Bronchial epithelial cell (primary cell): ENCODE data around the gene HBG1. TPM values are rescaled to one million over a fixed set of nuclear protein-coding genes. Genes with fewer than 3 reads are reported as not detected.
"Not testable (repeated sequence)": the region's sequence is repeated elsewhere in the genome, so short reads cannot be mapped to it uniquely, and the experiment has no call there.

ENCODE experiments used
- DNase-seq: peaks from one replicate; pipeline ENCODE4 v3.0.0-alpha.2; 2010; ENCODE audit warnings: low read depth
- FAIRE-seq: peaks from 2 replicates; lab custom pipeline; 2011; peaks lifted over from hg19 to GRCh38; lab: Jason Lieb, UNC
- H3K27me3 ChIP-seq: 2 replicates; pipeline ENCODE4 v1.5.1; 2011; ENCODE audit warnings: low read length; ENCODE audit not compliant: control insufficient read depth, insufficient read depth
- H3K36me3 ChIP-seq: 2 replicates; pipeline ENCODE4 v1.5.1; 2011; ENCODE audit warnings: low read length; ENCODE audit not compliant: control insufficient read depth, insufficient read depth
- H3K4me3 ChIP-seq: 2 replicates; pipeline ENCODE4 v1.5.1; 2011; ENCODE audit warnings: mild to moderate bottlenecking, low read depth, low read length, control low read depth
- CTCF ChIP-seq: IDR thresholded peaks from 2 replicates; pipeline ENCODE4 v1.5.1; 2011; ENCODE audit warnings: mild to moderate bottlenecking, moderate library complexity, low read length, control low read depth, inconsistent platforms; ENCODE audit not compliant: insufficient read depth, severe bottlenecking
- total RNA-seq: library from RNA; depleted of rRNA; stranded (reverse); fragments of >200 nt; gene quantifications from 2 replicates; pipeline ENCODE4 v1.2.1, GENCODE V29; 2014

Gene HBG1
- total RNA-seq, 1 donor from 2014 or later, result not detected

- Histone ChIP-seq H3K27me3 (no peaks in the 10 kb centered on the region), H3K36me3 (no peaks in the 10 kb centered on the region), H3K4me3 (no peak overlapping the region)
- TF ChIP-seq CTCF, result no peak
- FAIRE-seq, result no peak
- DNase-seq, result no peak
Measured at GRCh38 chr11:5252192-5252918, 2.7 kb upstream of the HBG1 start.

GRCh38 chr11:5251746-5252145, 2.1 kb upstream of the HBG1 start:
- DNase-seq, result no peak
- TF ChIP-seq CTCF, result no peak
- Histone ChIP-seq H3K27me3 (no peaks in the 10 kb centered on the region), H3K4me3 (no peak overlapping the region), H3K36me3 (no peaks in the 10 kb centered on the region)
- no peak for FAIRE-seq

- H3K27me3 ChIP-seq, result no peaks in the 10 kb centered on the region
- no peak for TF ChIP-seq CTCF
- no peaks in the 10 kb centered on the region for H3K36me3 ChIP-seq
- H3K4me3 ChIP-seq, result no peak overlapping the region
- FAIRE-seq, result no peak
- no peak for DNase-seq
Measured at GRCh38 chr11:5250543-5251204, 1.0 kb upstream of the HBG1 start.

GRCh38 chr11:5248498-5248897, 1.2 kb downstream of the HBG1 start:
- not testable (repeated sequence) for H3K36me3 ChIP-seq, H3K4me3 ChIP-seq, H3K27me3 ChIP-seq, DNase-seq, FAIRE-seq

GRCh38 chr11:5247472-5248192, 2.0 kb downstream of the HBG1 start:
- Histone ChIP-seq H3K27me3 (no peaks in the 10 kb centered on the region), H3K4me3 (no peak overlapping the region), H3K36me3 (no peaks in the 10 kb centered on the region)
- no peak for TF ChIP-seq CTCF
- DNase-seq, result peak; percentile 11
- FAIRE-seq, result no peak
